ENCODE results near the gene DDX6.

Gene DDX6

DNA sequence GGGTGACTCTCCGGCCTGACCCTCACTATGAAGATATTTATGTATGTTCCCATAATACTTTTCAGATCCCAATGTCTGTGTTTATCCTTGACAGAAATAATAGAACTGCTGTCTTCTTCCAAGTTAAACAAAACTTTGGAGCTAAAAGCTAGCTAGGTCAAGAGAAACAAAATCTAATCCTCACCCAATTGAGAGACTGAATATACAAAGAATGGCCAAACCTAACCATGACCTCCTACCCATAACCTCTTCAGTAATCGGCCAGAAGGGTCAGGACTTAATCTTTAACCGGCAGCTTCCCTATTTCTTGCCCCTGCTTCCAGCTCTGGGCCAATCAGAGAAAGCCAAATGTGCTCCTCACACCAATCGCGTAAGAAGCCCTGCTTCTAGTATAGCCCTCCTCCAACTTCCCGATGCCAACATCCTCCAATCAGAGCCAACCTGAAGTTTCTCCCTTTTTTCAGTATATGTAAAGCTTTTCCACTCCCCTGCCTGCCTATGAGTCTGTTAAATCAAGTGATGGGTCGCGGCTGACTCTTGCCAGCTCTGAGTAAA is 1.7 kb upstream of the DDX6 start:
- peaks cover 31% of the 10 kb centered on the region for H3K79me2 ChIP-seq (ENCODE audit: insufficient read depth, low read depth)
- H3K4me1 ChIP-seq (ENCODE audit: low read depth, poor library complexity, severe bottlenecking) = no peaks in the 10 kb centered on the region
- H3K4me3 ChIP-seq (IDR thresholded peaks at IDR 0.05; ENCODE audit: insufficient read depth, low read depth, low read length) = no peak overlapping the region
- H3K27ac ChIP-seq = no peak overlapping the region
- H3K36me3 ChIP-seq (ENCODE audit: insufficient read depth) = no peaks in the 10 kb centered on the region
- H3K27me3 ChIP-seq (ENCODE audit: insufficient read depth, low read depth) = no peaks in the 10 kb centered on the region
- 0 out of 2 replicates have a peak, but pooled peaks cover 6% of the 10 kb centered on the region for H4K20me1 ChIP-seq (ENCODE audit: insufficient read depth)
- no peak overlapping the region for H3K9ac ChIP-seq
- no peak overlapping the region for H2AFZ ChIP-seq (ENCODE audit: low read depth)
- TF ChIP-seq, protein P1, sequence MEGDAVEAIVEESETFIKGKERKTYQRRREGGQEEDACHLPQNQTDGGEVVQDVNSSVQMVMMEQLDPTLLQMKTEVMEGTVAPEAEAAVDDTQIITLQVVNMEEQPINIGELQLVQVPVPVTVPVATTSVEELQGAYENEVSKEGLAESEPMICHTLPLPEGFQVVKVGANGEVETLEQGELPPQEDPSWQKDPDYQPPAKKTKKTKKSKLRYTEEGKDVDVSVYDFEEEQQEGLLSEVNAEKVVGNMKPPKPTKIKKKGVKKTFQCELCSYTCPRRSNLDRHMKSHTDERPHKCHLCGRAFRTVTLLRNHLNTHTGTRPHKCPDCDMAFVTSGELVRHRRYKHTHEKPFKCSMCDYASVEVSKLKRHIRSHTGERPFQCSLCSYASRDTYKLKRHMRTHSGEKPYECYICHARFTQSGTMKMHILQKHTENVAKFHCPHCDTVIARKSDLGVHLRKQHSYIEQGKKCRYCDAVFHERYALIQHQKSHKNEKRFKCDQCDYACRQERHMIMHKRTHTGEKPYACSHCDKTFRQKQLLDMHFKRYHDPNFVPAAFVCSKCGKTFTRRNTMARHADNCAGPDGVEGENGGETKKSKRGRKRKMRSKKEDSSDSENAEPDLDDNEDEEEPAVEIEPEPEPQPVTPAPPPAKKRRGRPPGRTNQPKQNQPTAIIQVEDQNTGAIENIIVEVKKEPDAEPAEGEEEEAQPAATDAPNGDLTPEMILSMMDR (conservative IDR thresholded peaks at IDR 0.05; ENCODE audit: low read depth, low read length) = no peak
- H3K4me2 ChIP-seq = no peak overlapping the region

DNA sequence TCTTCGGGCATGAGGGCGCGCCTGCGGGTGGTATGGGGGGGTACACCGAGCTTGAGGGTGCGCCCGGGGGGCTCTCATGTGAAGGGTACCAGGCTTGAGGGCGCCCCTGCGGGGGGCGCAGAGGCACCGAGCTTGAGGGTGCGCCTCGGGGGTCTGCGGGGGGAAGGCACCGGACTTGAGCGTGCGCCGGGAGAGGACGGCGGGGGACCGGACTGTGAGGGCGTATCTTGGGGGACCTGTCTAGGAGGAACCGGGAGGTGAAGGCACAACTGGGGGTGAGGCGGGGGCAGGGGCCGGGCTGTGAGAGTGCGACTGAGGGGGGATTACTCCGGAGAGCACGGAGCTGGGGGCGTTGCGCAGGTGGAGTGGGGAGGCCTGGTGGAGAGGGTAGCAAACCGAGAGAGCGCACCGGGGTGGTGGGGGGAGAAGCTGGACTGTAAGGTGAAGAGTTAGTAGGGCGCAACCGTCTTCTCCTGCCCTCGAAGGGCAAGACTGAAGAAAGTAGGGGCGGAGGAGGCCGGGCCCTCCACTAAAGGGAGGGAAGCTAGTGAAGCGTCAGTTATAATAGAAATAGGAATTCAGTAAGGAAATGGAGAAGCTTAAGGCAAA is 1.1 kb upstream of the DDX6 start:
- TF ChIP-seq, protein P1 (conservative IDR thresholded peaks at IDR 0.05; ENCODE audit: low read depth, low read length) = no peak
- Histone ChIP-seq H3K27ac (peak overlapping the region; percentile 98), H3K4me2 (peak overlapping the region; percentile 69; the same call in 1 of the 2 replicates), H4K20me1 (ENCODE audit: insufficient read depth) (0 out of 2 replicates have a peak, but pooled peaks cover 9% of the 10 kb centered on the region), H3K9ac (peak overlapping the region; percentile 99), H3K4me1 (ENCODE audit: low read depth, poor library complexity, severe bottlenecking) (no peaks in the 10 kb centered on the region), H3K27me3 (ENCODE audit: insufficient read depth, low read depth) (no peaks in the 10 kb centered on the region), H2AFZ (ENCODE audit: low read depth) (peak overlapping the region; percentile 66), H3K4me3 (IDR thresholded peaks at IDR 0.05; ENCODE audit: insufficient read depth, low read depth, low read length) (no peak overlapping the region), H3K36me3 (ENCODE audit: insufficient read depth) (no peaks in the 10 kb centered on the region), H3K79me2 (ENCODE audit: insufficient read depth, low read depth) (peaks cover 36% of the 10 kb centered on the region)

GRCh38 chr11:118790357-118791110 is 430 bp downstream of the DDX6 start:
- Histone ChIP-seq H3K4me3 (IDR thresholded peaks at IDR 0.05; ENCODE audit: insufficient read depth, low read depth, low read length) (no peak overlapping the region), H3K4me1 (ENCODE audit: low read depth, poor library complexity, severe bottlenecking) (peaks cover 10% of the 10 kb centered on the region), H3K27me3 (ENCODE audit: insufficient read depth, low read depth) (no peaks in the 10 kb centered on the region), H3K9ac (peak overlapping the region; percentile 99), H2AFZ (ENCODE audit: low read depth) (peak overlapping the region; percentile 66), H3K27ac (peak overlapping the region; percentile 98), H3K4me2 (peak overlapping the region; percentile 93), H3K36me3 (ENCODE audit: insufficient read depth) (no peaks in the 10 kb centered on the region), H3K79me2 (ENCODE audit: insufficient read depth, low read depth) (peaks cover 52% of the 10 kb centered on the region), H4K20me1 (ENCODE audit: insufficient read depth) (peaks cover 13% of the 10 kb centered on the region; the same call in 1 of the 2 replicates)
- TF ChIP-seq, protein P1 (conservative IDR thresholded peaks at IDR 0.05; ENCODE audit: low read depth, low read length) = peak; percentile 19; the same call in 1 of the 2 replicates

- Histone ChIP-seq H3K79me2 (ENCODE audit: insufficient read depth, low read depth) (peaks cover 60% of the 10 kb centered on the region), H4K20me1 (ENCODE audit: insufficient read depth) (peaks cover 13% of the 10 kb centered on the region; the same call in 1 of the 2 replicates), H3K4me1 (ENCODE audit: low read depth, poor library complexity, severe bottlenecking) (peaks cover 10% of the 10 kb centered on the region), H3K27me3 (ENCODE audit: insufficient read depth, low read depth) (no peaks in the 10 kb centered on the region), H2AFZ (ENCODE audit: low read depth) (no peak overlapping the region), H3K4me2 (peak overlapping the region; percentile 93), H3K9ac (peak overlapping the region; percentile 99), H3K36me3 (ENCODE audit: insufficient read depth) (no peaks in the 10 kb centered on the region), H3K27ac (peak overlapping the region; percentile 98), H3K4me3 (IDR thresholded peaks at IDR 0.05; ENCODE audit: insufficient read depth, low read depth, low read length) (no peak overlapping the region)
- TF ChIP-seq, protein P1 (conservative IDR thresholded peaks at IDR 0.05; ENCODE audit: low read depth, low read length) = no peak
These were observed 1.2 kb downstream of the DDX6 start for GRCh38 chr11:118789501-118790356.
